ENCODE measurements around the gene ARL15. TPM values are rescaled to one million over a fixed set of nuclear protein-coding genes. Genes with fewer than 3 reads are reported as not detected.

The ARL15 gene
- total and polyA plus RNA-seq, 9 donors: 14.9 to 34.0 (median 19.2) TPM

GRCh38 chr5:53929570-53929969 lies 380.8 kb downstream of the ARL15 start:
- Histone ChIP-seq H3K4me3 (no peak overlapping the region), H3K36me3 (no peaks in the 10 kb centered on the region), H3K9me3 (no peaks in the 10 kb centered on the region), H3K27me3 (no peaks in the 10 kb centered on the region), H3K27ac (no peak overlapping the region), H3K4me1 (ENCODE audit: insufficient read depth) (peaks cover under 1% of the 10 kb centered on the region)
- intact Hi-C loops (cut with DNase I): no loop called here
- WGBS, 3 donors: 96 to 97% (median 97%) methylated on average over 2 of the region's 2 CpGs
- no peak for DNase-seq
- no peak for TF ChIP-seq EP300 (IDR thresholded peaks at IDR 0.05)
- no peak for TF ChIP-seq CTCF (IDR thresholded peaks at IDR 0.05)
- TF ChIP-seq POLR2A (IDR thresholded peaks at IDR 0.05): no peak

- no peak for TF ChIP-seq POLR2A (IDR thresholded peaks at IDR 0.05)
- DNase-seq: no peak
Measured at GRCh38 chr5:53929152-53929551, 381.2 kb downstream of the ARL15 start.

GRCh38 chr5:53928641-53929040 lies 381.7 kb downstream of the ARL15 start:
- H3K4me1 ChIP-seq (ENCODE audit: insufficient read depth): peaks cover 3% of the 10 kb centered on the region
- TF ChIP-seq CTCF (IDR thresholded peaks at IDR 0.05) (no peak), EP300 (IDR thresholded peaks at IDR 0.05) (no peak), POLR2A (IDR thresholded peaks at IDR 0.05) (no peak)
- DNase-seq: no peak
- H3K36me3 ChIP-seq: no peaks in the 10 kb centered on the region
- H3K27ac ChIP-seq: no peak overlapping the region
- 88 to 91% (median 89%) methylated on average over 6 of the region's 6 CpGs for WGBS, 3 donors
- H3K9me3 ChIP-seq: no peaks in the 10 kb centered on the region
- no peaks in the 10 kb centered on the region for H3K27me3 ChIP-seq
- intact Hi-C loops (cut with DNase I): no loop called here
- no peak overlapping the region for H3K4me3 ChIP-seq

More at GRCh38 chr5:53929152-53929551, 381.2 kb downstream of the ARL15 start:
- Histone ChIP-seq H3K27ac (no peak overlapping the region), H3K36me3 (no peaks in the 10 kb centered on the region), H3K4me1 (ENCODE audit: insufficient read depth) (peaks cover 3% of the 10 kb centered on the region), H3K9me3 (no peaks in the 10 kb centered on the region), H3K4me3 (no peak overlapping the region), H3K27me3 (no peaks in the 10 kb centered on the region)
- WGBS, 3 donors: 86 to 93% (median 91%) methylated on average over 4 of the region's 4 CpGs
- intact Hi-C loops (cut with DNase I): no loop called here

- 94 to 95% (median 94%) methylated on average over 6 of the region's 6 CpGs for WGBS, 3 donors
- Histone ChIP-seq H3K27ac (no peak overlapping the region), H3K27me3 (no peaks in the 10 kb centered on the region), H3K9me3 (no peaks in the 10 kb centered on the region), H3K4me1 (ENCODE audit: insufficient read depth) (peaks cover 3% of the 10 kb centered on the region), H3K36me3 (no peaks in the 10 kb centered on the region), H3K4me3 (no peak overlapping the region)
- intact Hi-C loops (cut with DNase I): no loop called here
- no peak for DNase-seq
- TF ChIP-seq EP300 (IDR thresholded peaks at IDR 0.05) (no peak), CTCF (IDR thresholded peaks at IDR 0.05) (no peak), POLR2A (IDR thresholded peaks at IDR 0.05) (no peak)
Measured at GRCh38 chr5:53927668-53928247, 382.6 kb downstream of the ARL15 start.

- H3K4me3 ChIP-seq: no peak overlapping the region
- H3K4me1 ChIP-seq (ENCODE audit: insufficient read depth): peaks cover 3% of the 10 kb centered on the region
- TF ChIP-seq CTCF (IDR thresholded peaks at IDR 0.05) (no peak), POLR2A (IDR thresholded peaks at IDR 0.05) (no peak), EP300 (IDR thresholded peaks at IDR 0.05) (no peak)
- WGBS, 3 donors: 94 to 100% (median 98%) methylated on average over 4 of the region's 4 CpGs
- no peaks in the 10 kb centered on the region for H3K27me3 ChIP-seq
- H3K36me3 ChIP-seq: no peaks in the 10 kb centered on the region
- H3K27ac ChIP-seq: no peak overlapping the region
- intact Hi-C loops (cut with DNase I): no loop called here
- DNase-seq: no peak
- H3K9me3 ChIP-seq: no peaks in the 10 kb centered on the region
Measured at GRCh38 chr5:53926026-53926425, 384.3 kb downstream of the ARL15 start.
